Activated CD8-positive, alpha-beta memory T cell treated with anti-CD3 and anti-CD28 coated beads for 36 hours (primary cell): ENCODE data around the gene GSK3A. TPM values are rescaled to one million over a fixed set of nuclear protein-coding genes. Genes with fewer than 3 reads are reported as not detected.

Source experiments
- CTCF ChIA-PET: fragments of 350-600 bp; sonication (Branson Sonifier 250); formaldehyde crosslinking; loops from one replicate; lab custom pipeline; 2021; ENCODE audit warnings: antibody characterized with exemption; lab: Charles Lee
- POLR2A ChIA-PET: fragments of 350-600 bp; sonication (Branson Sonifier 250); formaldehyde crosslinking; loops from one replicate; lab custom pipeline; 2021; ENCODE audit warnings: antibody characterized with exemption; lab: Charles Lee
- total RNA-seq, 2 experiments: library from RNA; stranded (reverse); gene quantifications; one replicate each; pipeline ENCODE4 v1.2.3, GENCODE V29; 2021

The GSK3A gene
- total RNA-seq, 2 experiments from 2014 or later, result 50.3 to 50.8 TPM

DNA sequence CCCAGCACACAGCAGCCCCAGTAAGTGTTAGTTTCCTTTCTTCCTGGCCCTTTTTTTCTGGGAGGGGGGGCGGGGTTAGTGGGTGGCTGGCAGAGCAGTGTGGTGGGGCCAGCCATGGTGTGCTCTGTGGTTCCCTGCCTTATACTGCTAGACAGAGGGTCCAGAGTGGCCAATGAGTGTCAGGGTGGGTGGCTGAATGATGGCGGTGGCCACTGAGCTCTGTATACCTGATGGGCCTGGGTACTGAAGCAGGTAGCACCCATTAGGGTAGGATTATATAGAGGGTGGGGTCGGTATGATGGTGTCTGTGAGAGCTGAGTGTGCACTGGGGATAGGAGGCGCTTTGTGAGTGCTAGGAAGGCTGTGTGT is 40.4 kb upstream of the GSK3A start:
- POLR2A ChIA-PET, result interaction anchor here (0.7 to 1.0 kb wide), 3 partner anchors 13 to 40 kb away, joined by 3 to 4 read pairs (median 3); partner anchors contain the start of gene GSK3A

GRCh38 chr19:42281827-42282762 is 39.7 kb upstream of the GSK3A start:
- CTCF ChIA-PET, result interaction anchor here (0.8 to 4.8 kb wide), 4 partner anchors 10 to 173 kb away, joined by 3 to 50 read pairs (median 6); partner anchors contain the start of gene GSK3A
- POLR2A ChIA-PET, result interaction anchor here (0.7 to 1.2 kb wide), 5 partner anchors 11 to 39 kb away, joined by 3 to 4 read pairs (median 3); partner anchors contain the start of gene GSK3A

More for the DNA sequence above, 40.4 kb upstream of the GSK3A start:
- CTCF ChIA-PET, result interaction anchor here (0.5 to 4.8 kb wide), 4 partner anchors 11 to 174 kb away, joined by 3 to 50 read pairs (median 6); partner anchors contain the start of gene GSK3A

- CTCF ChIA-PET, result interaction anchor here (1.0 to 4.8 kb wide), 4 partner anchors 9 to 41 kb away, joined by 3 to 50 read pairs (median 7); partner anchors contain the start of gene GSK3A
- POLR2A ChIA-PET, result interaction anchor here (0.8 to 1.2 kb wide), 2 partner anchors 10 to 37 kb away, joined by 3 to 4 read pairs; no protein-coding TSS in a partner anchor
Observed at GRCh38 chr19:42281146-42281826, 38.9 kb upstream of the GSK3A start.

DNA sequence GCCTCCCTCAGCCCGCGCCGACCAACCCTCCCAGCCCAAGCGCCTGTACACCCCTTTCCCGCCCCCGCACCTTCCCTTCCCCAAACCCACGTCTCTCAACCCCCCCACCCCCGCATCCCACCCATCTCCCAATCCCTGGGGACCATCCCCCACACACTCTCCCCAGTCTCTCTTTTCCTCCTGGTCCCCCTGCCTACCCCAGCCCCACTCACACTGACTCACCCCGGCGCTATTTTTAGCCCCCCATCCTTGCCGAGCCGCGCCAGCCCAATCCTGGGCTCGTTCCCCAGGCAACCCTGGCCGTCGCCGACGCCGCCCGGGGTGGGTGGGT is 38.4 kb upstream of the GSK3A start:
- CTCF ChIA-PET, result interaction anchor here (1.0 to 4.8 kb wide), 6 partner anchors 8 to 64 kb away, joined by 3 to 50 read pairs (median 6); partner anchors contain the start of genes DEDD2 and GSK3A
- POLR2A ChIA-PET, result interaction anchor here (1.2 kb wide), 1 partner anchor 10 kb away, joined by 3 read pairs; no protein-coding TSS in a partner anchor

- CTCF ChIA-PET, result interaction anchor here (0.6 to 4.8 kb wide), 21 partner anchors 9 to 198 kb away, joined by 3 to 50 read pairs (median 5); partner anchors contain the start of genes CIC, DEDD2, GSK3A and PAFAH1B3
Observed at GRCh38 chr19:42279902-42280814, 37.8 kb upstream of the GSK3A start.

DNA sequence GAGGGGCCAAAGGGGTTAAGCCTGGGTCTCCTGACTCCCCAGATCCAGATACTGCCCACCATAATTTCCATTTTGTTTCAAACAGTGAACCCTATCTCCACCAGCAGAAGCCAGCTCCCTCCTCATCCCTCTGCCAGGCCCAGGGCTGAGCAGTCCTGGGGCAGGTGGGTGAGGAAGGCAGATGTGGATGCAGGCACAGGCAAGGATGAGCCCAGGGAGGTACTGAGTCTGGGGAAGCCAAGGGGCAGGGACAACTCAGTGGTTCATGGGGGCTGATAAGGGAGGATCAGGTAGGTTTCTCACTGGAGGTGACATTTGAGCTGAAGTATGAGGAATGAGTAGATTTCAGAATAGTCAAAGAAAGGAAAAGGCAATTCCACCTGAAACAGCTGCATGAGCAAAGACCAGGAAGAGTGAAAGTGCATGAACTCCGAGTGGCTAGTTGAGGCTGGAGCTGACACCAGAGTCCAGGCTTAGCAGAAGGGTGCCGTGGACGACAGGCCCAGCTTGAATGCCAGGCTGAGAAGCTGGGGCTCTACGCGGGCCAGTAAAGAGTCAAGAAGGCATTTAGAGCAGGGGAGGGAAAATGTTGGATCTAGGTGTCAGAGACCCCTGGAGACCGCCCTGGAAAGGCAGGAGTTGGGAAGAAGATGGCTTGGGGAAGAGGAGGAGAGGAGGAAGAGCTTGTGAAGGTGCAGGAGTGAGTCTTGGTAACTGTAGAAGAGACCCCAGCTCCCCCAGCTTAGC is 36.9 kb upstream of the GSK3A start:
- ChIA-PET CTCF (interaction anchor here (0.6 to 4.8 kb wide), 22 partner anchors 9 to 198 kb away, joined by 3 to 50 read pairs (median 5); partner anchors contain the start of genes CIC, DEDD2, GSK3A and PAFAH1B3), POLR2A (interaction anchor here (0.5 to 2.3 kb wide), 7 partner anchors 9 to 158 kb away, joined by 3 to 12 read pairs (median 6); partner anchors contain the start of gene GSK3A)

More at GRCh38 chr19:42279902-42280814, 37.8 kb upstream of the GSK3A start:
- POLR2A ChIA-PET, result interaction anchor here (0.9 to 2.3 kb wide), 5 partner anchors 10 to 159 kb away, joined by 3 to 12 read pairs (median 6); partner anchors contain the start of gene GSK3A

- CTCF ChIA-PET, result interaction anchor here (1.3 to 4.8 kb wide), 10 partner anchors 8 to 170 kb away, joined by 3 to 50 read pairs (median 6); partner anchors contain the start of genes CIC, DEDD2 and GSK3A
- POLR2A ChIA-PET, result interaction anchor here (0.5 to 2.3 kb wide), 5 partner anchors 8 to 126 kb away, joined by 3 to 12 read pairs (median 6); partner anchors contain the start of gene GSK3A
Observed at GRCh38 chr19:42278452-42279154, 36.2 kb upstream of the GSK3A start.

DNA sequence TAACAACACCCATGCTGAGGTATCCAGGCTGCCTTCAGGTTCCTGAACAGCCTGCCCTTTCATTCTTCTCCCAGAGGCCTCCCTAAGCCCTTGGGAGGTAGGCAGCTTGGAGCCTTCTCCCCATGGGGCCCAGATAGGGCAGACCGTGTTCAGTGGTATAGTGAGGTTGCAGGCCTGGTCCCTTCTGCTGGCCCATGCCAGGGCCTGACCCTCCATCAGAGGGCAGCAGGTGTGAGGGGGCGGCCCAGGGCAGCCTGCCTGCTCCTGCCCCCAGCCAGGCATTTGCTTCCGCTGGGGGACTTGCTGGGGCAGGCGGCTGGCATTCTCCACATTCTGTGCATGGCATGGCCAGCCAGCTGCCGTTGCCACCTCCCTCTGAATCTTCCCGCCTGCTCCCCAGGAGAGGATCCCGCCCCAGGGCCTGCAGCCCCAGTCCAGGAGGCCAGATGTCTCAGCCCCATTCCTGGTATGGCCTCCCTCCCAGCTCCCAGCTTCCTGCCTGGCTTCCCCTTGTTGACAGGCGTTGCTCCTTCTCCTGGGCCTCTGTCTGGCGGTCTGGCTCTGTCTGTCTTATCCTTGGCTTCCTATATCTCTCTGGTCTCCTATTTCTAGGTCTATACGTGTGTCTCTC is 35.5 kb upstream of the GSK3A start:
- CTCF ChIA-PET, result interaction anchor here (1.3 to 2.7 kb wide), 5 partner anchors 8 to 41 kb away, joined by 3 to 31 read pairs (median 3); partner anchors contain the start of gene CIC
- POLR2A ChIA-PET, result interaction anchor here (0.8 kb wide), 1 partner anchor 22 kb away, joined by 3 read pairs; no protein-coding TSS in a partner anchor

DNA sequence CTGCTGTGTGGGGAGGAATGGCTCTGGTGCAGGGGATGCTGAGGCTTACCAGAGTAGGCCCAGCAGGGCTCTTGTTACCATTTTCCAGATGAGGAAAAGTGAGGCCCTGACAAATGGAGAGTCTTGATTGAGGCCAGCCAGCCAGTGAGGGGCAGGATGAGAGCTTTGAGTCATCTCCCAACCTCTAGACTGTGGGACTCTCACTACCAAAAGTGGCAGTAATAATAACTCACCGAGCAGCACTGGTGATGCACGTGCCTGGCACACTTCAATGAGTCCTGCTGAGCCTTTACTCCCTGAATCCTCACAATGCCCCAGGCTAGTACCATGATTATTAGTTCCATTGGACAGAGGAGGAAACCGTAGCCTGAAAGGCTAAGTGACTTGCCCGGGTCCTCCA is 34.4 kb upstream of the GSK3A start:
- POLR2A ChIA-PET, result interaction anchor here (0.7 kb wide), 1 partner anchor 78 kb away, joined by 4 read pairs; no protein-coding TSS in a partner anchor
- CTCF ChIA-PET, result interaction anchor here (1.3 kb wide), 1 partner anchor 14 kb away, joined by 3 read pairs; no protein-coding TSS in a partner anchor

DNA sequence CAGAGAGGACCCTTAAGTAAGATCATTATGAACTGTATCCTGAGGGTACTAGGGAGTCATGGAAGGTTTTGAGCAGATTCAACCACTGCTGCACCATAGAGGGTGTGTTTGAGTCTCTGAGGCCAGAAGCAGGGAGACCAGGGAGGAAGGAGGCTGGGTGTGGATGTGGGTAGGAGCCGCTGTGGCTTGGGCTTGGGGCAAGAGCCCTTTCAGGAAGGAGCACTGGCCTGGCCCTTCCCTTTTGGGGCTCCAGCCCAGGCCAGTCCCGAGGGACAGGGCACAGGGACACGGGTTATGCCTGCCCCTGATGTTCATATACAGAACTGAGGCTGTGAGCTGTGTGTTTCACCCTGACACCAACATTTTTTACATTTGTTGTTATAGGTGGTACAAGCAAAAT is 33.9 kb upstream of the GSK3A start:
- POLR2A ChIA-PET, result no interaction called here
- CTCF ChIA-PET, result interaction anchor here (1.3 kb wide), 1 partner anchor 14 kb away, joined by 3 read pairs; no protein-coding TSS in a partner anchor

DNA sequence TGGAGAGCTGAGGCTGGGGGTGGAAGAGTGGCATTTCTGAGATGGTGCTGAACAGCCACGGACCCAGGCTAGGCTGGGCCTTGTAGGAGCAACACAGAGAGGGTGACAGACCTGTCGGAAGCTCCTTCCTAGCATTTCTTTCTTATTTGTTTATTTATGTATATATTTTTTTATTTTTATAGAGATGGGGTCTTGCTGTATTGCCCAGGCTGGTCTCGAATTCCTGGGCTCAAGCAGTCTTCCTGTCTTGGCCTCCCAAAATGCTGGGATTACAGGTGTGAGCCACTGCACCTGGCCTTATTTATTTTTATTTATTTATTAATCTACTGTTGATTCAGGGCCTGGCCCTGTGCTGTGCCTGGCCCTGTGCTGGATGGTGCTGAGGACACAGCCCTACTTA is 33.1 kb upstream of the GSK3A start:
- ChIA-PET POLR2A (no interaction called here), CTCF (interaction anchor here (0.9 kb wide), 1 partner anchor 28 kb away, joined by 3 read pairs; no protein-coding TSS in a partner anchor)

DNA sequence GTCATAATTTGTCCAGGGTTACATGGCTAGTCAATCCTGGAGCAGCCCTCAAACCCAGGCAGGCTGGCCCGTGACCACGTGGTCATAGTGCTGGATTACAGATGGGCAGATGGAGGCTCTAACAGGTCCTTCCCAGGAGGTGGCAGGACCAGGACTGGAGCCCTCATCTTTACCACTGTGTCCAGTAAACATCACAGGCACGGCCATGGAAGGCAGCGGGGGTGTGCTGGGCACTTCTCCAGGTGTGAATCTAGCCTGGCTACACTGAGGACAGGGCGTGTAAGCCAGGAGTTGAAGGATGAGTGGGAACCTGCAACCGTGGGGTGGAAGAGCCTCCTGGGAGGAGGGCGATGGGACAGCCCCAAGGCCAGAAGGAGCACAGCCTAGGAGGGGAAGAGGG is 32.7 kb upstream of the GSK3A start:
- CTCF ChIA-PET, result interaction anchor here (0.9 kb wide), 1 partner anchor 28 kb away, joined by 3 read pairs; no protein-coding TSS in a partner anchor
- POLR2A ChIA-PET, result no interaction called here

DNA sequence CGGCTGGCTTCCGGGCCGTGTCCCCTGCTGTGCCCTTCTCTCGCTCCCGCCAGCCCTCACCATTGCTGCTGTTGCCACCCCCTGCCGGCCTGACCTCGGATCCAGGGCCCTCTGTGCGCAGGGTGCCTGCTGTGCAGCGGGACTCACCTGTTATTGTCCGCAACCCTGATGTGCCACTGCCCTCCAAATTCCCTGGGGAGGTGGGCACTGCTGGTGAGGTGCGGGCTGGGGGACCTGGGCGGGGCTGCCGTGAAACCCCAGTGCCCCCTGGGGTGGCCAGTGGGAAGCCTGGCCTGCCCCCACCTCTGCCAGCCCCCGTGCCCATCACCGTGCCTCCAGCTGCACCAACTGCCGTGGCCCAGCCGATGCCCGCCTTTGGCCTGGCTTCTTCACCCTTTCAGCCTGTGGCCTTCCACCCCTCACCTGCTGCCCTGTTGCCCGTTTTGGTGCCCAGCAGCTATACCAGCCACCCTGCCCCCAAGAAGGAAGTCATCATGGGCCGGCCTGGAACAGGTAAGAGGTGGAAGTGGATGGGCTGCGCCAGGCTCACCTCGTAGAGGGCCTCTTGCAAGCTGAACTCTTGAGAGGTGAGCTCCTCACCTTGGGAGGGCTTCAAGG is 31.8 kb upstream of the GSK3A start:
- POLR2A ChIA-PET, result no interaction called here
- CTCF ChIA-PET, result no interaction called here

DNA sequence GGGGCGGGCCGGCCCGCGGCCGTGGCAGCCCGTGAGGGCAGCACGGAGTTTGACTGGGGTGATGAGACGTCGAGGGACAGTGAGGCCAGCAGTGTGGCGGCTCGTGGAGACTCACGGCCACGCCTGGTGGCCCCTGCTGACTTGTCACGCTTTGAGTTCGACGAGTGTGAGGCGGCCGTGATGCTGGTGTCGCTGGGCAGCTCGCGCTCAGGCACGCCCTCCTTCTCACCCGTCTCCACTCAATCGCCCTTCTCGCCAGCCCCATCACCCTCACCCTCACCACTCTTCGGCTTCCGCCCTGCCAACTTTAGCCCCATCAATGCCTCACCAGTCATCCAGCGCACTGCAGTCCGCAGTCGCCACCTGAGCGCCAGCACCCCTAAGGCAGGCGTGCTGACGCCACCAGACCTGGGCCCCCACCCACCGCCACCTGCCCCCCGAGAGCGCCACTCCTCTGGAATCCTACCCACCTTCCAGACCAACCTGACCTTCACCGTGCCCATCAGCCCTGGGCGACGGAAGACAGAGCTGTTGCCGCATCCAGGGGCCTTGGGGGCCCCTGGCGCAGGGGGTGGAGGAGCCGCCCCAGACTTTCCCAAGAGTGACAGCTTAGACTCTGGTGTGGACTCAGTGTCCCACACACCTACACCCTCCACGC is 31.1 kb upstream of the GSK3A start:
- POLR2A ChIA-PET, result no interaction called here
- CTCF ChIA-PET, result interaction anchor here (2.2 kb wide), 1 partner anchor 9 kb away, joined by 10 read pairs; no protein-coding TSS in a partner anchor
